ENCODE results near the gene ZNF81. TPM values are rescaled to one million over a fixed set of nuclear protein-coding genes. Genes with fewer than 3 reads are reported as not detected.
"Not testable (repeated sequence)": the region's sequence is repeated elsewhere in the genome, so short reads cannot be mapped to it uniquely, and the experiment has no call there.

Gene ZNF81
- total RNA-seq, 6 experiments from 2014 or later = 5.1 to 8.3 (median 6.2) TPM

DNA sequence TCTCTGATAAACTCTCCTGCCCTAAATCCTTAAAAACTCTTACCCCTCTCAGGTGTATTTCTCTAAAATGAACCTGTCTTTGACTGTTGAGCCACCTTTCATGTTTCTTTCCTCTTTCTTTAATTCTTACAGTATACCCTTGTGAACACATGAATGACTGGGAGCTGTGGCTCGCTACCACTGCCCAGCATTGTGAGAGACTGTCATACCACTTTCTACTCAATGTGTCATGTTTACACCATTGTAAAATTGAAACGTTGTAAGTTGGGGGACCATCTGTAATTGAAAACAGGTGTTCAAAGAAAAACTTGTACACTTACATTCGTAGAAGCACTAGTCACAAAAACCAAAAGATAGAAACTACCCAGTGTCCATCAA is 100.2 kb downstream of the ZNF81 start:
- Mint-ChIP-seq H3K4me1 (ENCODE audit: low read depth) (no peaks in the 10 kb centered on the region), H3K4me3 (no peak overlapping the region), H3K27ac (no peak overlapping the region), H3K9me3 (no peaks in the 10 kb centered on the region), H3K36me3 (ENCODE audit: low read depth) (no peaks in the 10 kb centered on the region), H3K27me3 (ENCODE audit: insufficient read depth) (no peaks in the 10 kb centered on the region)
- TF ChIP-seq, protein P1, sequence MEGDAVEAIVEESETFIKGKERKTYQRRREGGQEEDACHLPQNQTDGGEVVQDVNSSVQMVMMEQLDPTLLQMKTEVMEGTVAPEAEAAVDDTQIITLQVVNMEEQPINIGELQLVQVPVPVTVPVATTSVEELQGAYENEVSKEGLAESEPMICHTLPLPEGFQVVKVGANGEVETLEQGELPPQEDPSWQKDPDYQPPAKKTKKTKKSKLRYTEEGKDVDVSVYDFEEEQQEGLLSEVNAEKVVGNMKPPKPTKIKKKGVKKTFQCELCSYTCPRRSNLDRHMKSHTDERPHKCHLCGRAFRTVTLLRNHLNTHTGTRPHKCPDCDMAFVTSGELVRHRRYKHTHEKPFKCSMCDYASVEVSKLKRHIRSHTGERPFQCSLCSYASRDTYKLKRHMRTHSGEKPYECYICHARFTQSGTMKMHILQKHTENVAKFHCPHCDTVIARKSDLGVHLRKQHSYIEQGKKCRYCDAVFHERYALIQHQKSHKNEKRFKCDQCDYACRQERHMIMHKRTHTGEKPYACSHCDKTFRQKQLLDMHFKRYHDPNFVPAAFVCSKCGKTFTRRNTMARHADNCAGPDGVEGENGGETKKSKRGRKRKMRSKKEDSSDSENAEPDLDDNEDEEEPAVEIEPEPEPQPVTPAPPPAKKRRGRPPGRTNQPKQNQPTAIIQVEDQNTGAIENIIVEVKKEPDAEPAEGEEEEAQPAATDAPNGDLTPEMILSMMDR (IDR thresholded peaks at IDR 0.05) = no peak
- no peak for DNase-seq

DNA sequence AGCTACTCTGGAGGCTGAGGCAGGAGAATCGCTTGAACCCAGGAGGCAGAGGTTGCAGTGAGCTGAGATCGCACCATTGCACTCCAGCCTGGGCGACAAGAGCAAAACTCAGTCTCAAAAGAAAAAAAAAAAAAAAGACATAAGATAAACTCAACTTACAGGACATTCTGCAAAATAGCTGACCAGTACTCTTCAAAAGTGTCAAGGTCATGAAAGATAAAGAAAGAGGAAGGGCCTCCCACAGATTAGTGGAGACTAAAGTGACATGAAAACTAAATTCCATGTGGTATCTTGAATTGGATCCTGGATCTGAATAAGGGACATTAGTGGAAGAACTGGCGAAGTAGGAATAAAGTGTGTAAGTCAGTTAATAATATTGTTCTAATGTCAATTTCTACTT is 103.7 kb downstream of the ZNF81 start:
- DNase-seq = no peak
- Mint-ChIP-seq H3K36me3 (ENCODE audit: low read depth) (no peaks in the 10 kb centered on the region), H3K4me1 (ENCODE audit: low read depth) (no peaks in the 10 kb centered on the region), H3K27me3 (ENCODE audit: insufficient read depth) (peaks cover 2% of the 10 kb centered on the region), H3K9me3 (no peaks in the 10 kb centered on the region; the same call in 1 of the 2 replicates), H3K27ac (no peak overlapping the region), H3K4me3 (no peak overlapping the region)
- TF ChIP-seq, protein P1 (IDR thresholded peaks at IDR 0.05) = no peak

DNA sequence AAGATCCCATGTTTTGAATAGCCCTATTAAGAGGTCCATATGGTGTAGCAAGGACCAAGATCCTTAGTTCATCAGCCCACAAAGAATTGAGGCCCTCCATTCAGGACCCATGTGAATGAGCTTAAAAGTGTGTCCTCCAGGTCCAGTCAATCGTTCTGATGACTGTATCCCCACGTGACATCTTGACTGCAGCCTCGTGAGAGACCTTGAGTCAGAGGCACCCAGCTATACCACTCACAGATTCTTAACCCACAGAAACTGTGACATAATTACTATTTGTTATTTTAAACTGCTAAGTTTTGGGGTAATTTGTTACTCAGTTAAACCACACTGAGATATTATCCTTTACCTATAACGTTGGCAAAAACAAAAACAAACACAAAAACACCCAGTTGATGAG is 104.7 kb downstream of the ZNF81 start:
- Mint-ChIP-seq H3K4me1 (ENCODE audit: low read depth) (no peaks in the 10 kb centered on the region), H3K36me3 (ENCODE audit: low read depth) (no peaks in the 10 kb centered on the region), H3K9me3 (no peaks in the 10 kb centered on the region; the same call in 1 of the 2 replicates), H3K27ac (no peak overlapping the region), H3K4me3 (no peak overlapping the region), H3K27me3 (ENCODE audit: insufficient read depth) (peaks cover 2% of the 10 kb centered on the region)
- TF ChIP-seq, protein P1 (IDR thresholded peaks at IDR 0.05) = no peak
- no peak for DNase-seq

DNA sequence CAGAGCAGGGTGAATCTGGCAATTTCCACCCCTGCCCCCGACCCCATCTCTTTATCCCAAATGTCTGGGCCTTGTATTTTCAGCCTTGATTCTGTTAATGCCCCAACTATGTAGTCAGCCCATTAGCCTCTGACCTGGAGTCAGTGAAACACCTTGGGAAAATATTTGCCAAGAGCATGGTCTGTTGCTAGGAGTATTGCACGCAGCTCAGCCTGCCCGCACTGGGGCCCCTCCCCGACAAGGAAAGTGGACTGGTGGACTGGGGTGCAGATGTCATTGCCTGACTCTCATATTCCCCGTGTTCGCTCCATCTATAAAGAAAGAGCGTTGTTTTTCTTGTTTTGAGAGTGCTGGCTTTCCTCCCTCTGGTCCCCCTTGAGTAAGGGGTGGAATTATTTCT is 118.6 kb downstream of the ZNF81 start:
- H3K9me3 Mint-ChIP-seq = peaks cover 10% of the 10 kb centered on the region
- not testable (repeated sequence) for DNase-seq; H3K4me3 Mint-ChIP-seq; H3K4me1 Mint-ChIP-seq (ENCODE audit: low read depth); H3K27ac Mint-ChIP-seq; H3K27me3 Mint-ChIP-seq (ENCODE audit: insufficient read depth); H3K36me3 Mint-ChIP-seq (ENCODE audit: low read depth)

DNA sequence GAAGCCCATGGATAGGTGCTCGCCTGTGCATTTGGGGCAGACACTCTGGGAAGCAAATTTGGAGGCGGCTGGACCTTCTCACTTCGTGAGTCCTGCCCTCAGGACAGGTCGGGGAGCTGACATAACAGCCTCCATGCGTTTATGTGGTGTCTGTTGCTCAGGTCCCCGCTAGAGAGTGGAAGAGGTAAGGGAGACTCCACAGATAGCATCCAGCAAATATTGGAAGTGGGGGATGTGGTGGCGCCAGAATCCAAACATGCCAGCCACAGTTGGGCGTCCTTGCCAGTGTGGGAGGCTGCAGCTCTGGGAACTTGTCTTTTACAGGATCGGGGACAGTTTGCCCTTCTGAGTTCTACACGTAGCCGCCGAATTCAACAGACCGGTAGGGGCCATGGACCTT is 119.3 kb downstream of the ZNF81 start:
- Mint-ChIP-seq H3K36me3 (ENCODE audit: low read depth) (no peaks in the 10 kb centered on the region), H3K4me3 (no peak overlapping the region), H3K27ac (no peak overlapping the region), H3K4me1 (ENCODE audit: low read depth) (no peaks in the 10 kb centered on the region), H3K27me3 (ENCODE audit: insufficient read depth) (peaks cover 4% of the 10 kb centered on the region), H3K9me3 (peaks cover 5% of the 10 kb centered on the region; the same call in 1 of the 2 replicates)
- no peak for DNase-seq
- TF ChIP-seq, protein P1 (IDR thresholded peaks at IDR 0.05) = no peak

DNA sequence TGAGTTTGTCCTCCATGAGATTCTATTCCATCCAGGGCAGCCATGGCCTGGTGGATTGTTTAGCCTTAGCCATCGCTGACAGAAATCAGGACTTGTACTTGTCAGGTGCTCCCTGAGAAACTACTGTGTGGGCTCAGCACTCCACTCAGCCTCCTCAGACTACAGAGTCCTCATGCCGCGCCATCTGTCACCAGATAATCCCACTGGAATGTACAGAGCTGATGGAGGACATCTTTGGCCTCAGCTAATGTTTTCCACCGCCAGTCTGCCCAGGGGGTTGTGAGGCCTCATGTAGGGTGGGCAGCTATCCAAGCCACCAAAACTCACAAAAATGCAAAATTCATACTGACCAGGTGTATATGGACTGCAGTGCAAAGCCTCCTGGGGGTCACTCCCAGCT is 121.5 kb downstream of the ZNF81 start:
- H3K27ac Mint-ChIP-seq; DNase-seq; H3K36me3 Mint-ChIP-seq (ENCODE audit: low read depth); H3K4me1 Mint-ChIP-seq (ENCODE audit: low read depth); H3K4me3 Mint-ChIP-seq; H3K27me3 Mint-ChIP-seq (ENCODE audit: insufficient read depth); H3K9me3 Mint-ChIP-seq: not testable (repeated sequence)

DNA sequence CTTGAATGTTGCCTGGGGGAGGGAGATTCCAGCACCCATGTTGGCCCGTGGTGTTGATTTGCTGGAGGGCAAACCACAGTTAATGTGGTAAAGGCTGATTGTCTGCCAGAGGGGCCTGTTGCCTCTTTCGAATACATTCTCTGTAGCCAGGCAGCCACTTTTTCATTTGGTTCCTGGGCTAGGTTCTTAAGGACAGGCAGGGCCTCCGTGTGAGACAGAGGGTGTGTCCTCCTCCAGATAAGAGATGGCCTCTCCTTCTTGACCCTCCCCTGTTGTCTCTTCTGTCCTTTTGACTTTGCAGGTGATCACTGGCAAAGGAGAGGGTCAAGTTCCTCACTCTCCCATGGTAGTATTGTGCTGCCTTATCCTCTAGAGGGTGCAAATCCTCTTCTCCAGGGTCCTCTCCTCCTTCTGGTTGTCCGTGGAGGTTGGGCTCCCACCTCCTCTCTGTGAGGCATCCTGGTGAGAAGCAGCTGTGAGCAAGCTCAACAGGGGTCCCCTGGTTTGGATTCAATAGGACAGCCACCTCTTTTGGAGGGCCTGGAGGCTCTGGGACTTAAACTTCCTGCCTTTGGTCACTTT is 122.2 kb downstream of the ZNF81 start:
- peaks cover 4% of the 10 kb centered on the region for H3K27me3 Mint-ChIP-seq (ENCODE audit: insufficient read depth)
- H3K36me3 Mint-ChIP-seq (ENCODE audit: low read depth) = no peaks in the 10 kb centered on the region; the same call in 1 of the 2 replicates
- DNase-seq = no peak
- H3K9me3 Mint-ChIP-seq = no peaks in the 10 kb centered on the region
- no peak overlapping the region for H3K4me3 Mint-ChIP-seq
- no peaks in the 10 kb centered on the region for H3K4me1 Mint-ChIP-seq (ENCODE audit: low read depth)
- no peak overlapping the region for H3K27ac Mint-ChIP-seq
- TF ChIP-seq, protein P1 (IDR thresholded peaks at IDR 0.05) = peak; percentile 28; the same call in 1 of the 2 replicates
